Endothelial cell of umbilical vein (primary cell): ENCODE data around the gene RPS15A. TPM values are rescaled to one million over a fixed set of nuclear protein-coding genes. Genes with fewer than 3 reads are reported as not detected.

ENCODE experiments used
- BruUV-seq: library from RNA; stranded (reverse); fragments of 400-500 nt; replicated peaks from 2 replicates; lab custom pipeline; 2021; lab: Mats Ljungman, UMichigan
- CTCF ChIA-PET: fragments of 300-600, 350-600 bp; sonication (Branson Sonifier 250); formaldehyde crosslinking; loops from one replicate; lab custom pipeline; 2021; ENCODE audit warnings: antibody characterized with exemption, inconsistent platforms; lab: Charles Lee
- POLR2A ChIA-PET: fragments of 300-600, 350-600 bp; sonication (Branson Sonifier 250); formaldehyde crosslinking; loops from one replicate; lab custom pipeline; 2021; ENCODE audit warnings: antibody characterized with exemption, inconsistent platforms; lab: Charles Lee
- DNase-seq: peaks from one replicate; pipeline ENCODE4 v3.0.0-alpha.2; 2011; ENCODE audit warnings: low read depth, low spot score
- FAIRE-seq: peaks from 2 replicates; lab custom pipeline; 2011; peaks lifted over from hg19 to GRCh38; lab: Jason Lieb, UNC
- H2AFZ ChIP-seq: 2 replicates; pipeline ENCODE4 v1.6.0; 2012; ENCODE audit warnings: low read depth, low read length, control low read depth, inconsistent platforms
- H3K27ac ChIP-seq: 2 replicates; pipeline ENCODE4 v1.5.1; 2011; ENCODE audit warnings: low read depth, mild to moderate bottlenecking, control low read depth, low read length, moderate library complexity; ENCODE audit not compliant: insufficient read depth
- H3K27me3 ChIP-seq, 2 experiments: 2 replicates each; pipeline versions ENCODE4 v1.6.0 to v1.6.1; 2011; ENCODE audit warnings: low read length in 2 of 2, mixed read lengths in 1 of 2; ENCODE audit not compliant: control insufficient read depth in 2 of 2, insufficient read depth in 2 of 2
- H3K36me3 ChIP-seq, 2 experiments: 2 replicates in 1 of 2; 3 replicates in 1 of 2; pipeline ENCODE4 v1.5.1; 2011; ENCODE audit warnings: low read length in 2 of 2, mild to moderate bottlenecking in 1 of 2, moderate library complexity in 1 of 2; ENCODE audit not compliant: control insufficient read depth in 2 of 2, insufficient read depth in 2 of 2; ENCODE audit errors: extremely low read depth in 1 of 2
- H3K4me1 ChIP-seq: 3 replicates; pipeline ENCODE4 v1.5.1; 2011; ENCODE audit warnings: mild to moderate bottlenecking, low read length; ENCODE audit not compliant: control insufficient read depth, insufficient read depth; ENCODE audit errors: extremely low read depth
- H3K4me2 ChIP-seq: 2 replicates; pipeline ENCODE4 v1.6.1; 2011; ENCODE audit warnings: low read length, control low read depth, mixed read lengths; ENCODE audit not compliant: insufficient read depth
- H3K4me3 ChIP-seq, 3 experiments: fragments of 200-600 bp in 1 of 3; sonication (generic), shearing (Covaris generic) in 1 of 3; replicated peaks in 1 of 3; 2 replicates each; pipeline ENCODE4 v1.5.1; 2011 to 2016; ENCODE audit warnings: control low read depth in 3 of 3, low read length in 3 of 3, mild to moderate bottlenecking in 2 of 3, inconsistent platforms in 1 of 3, low read depth in 1 of 3, moderate library complexity in 1 of 3; ENCODE audit not compliant: insufficient read depth in 1 of 3
- H3K79me2 ChIP-seq: 2 replicates; pipeline ENCODE4 v1.6.0; 2012; ENCODE audit warnings: low read length, inconsistent platforms; ENCODE audit not compliant: control insufficient read depth, insufficient read depth
- H3K9ac ChIP-seq: replicated peaks from 2 replicates; pipeline ENCODE3; 2011; ENCODE audit warnings: low read length, control low read depth; ENCODE audit not compliant: insufficient read depth; ENCODE audit errors: extremely low read depth
- H3K9me1 ChIP-seq: replicated peaks from 3 replicates; pipeline ENCODE4 v1.6.0; 2011; ENCODE audit warnings: mild to moderate bottlenecking, low read length; ENCODE audit not compliant: control insufficient read depth, insufficient read depth; ENCODE audit errors: extremely low read depth
- H3K9me3 ChIP-seq: replicated peaks from 2 replicates; pipeline ENCODE4 v1.5.1; 2012; ENCODE audit warnings: low read length, inconsistent platforms; ENCODE audit not compliant: control insufficient read depth, insufficient read depth
- H4K20me1 ChIP-seq: replicated peaks from 2 replicates; pipeline ENCODE3; 2011; ENCODE audit warnings: mild to moderate bottlenecking, low read length; ENCODE audit not compliant: control insufficient read depth, insufficient read depth; ENCODE audit errors: extremely low read depth
- EZH2 ChIP-seq: IDR thresholded peaks from 2 replicates; pipeline ENCODE4 v1.6.1; 2012; ENCODE audit warnings: borderline replicate concordance, low read depth, mild to moderate bottlenecking, moderate library complexity, low read length, inconsistent platforms; ENCODE audit not compliant: severe bottlenecking
- GATA2 ChIP-seq: IDR thresholded peaks from 2 replicates; pipeline ENCODE4 v1.7.0; 2011; ENCODE audit warnings: low read depth, mild to moderate bottlenecking, moderate library complexity, mixed read lengths, low read length; ENCODE audit not compliant: insufficient read length, insufficient read depth
- JUN ChIP-seq: IDR thresholded peaks from 2 replicates; pipeline ENCODE4 v1.6.1; 2011; ENCODE audit warnings: borderline replicate concordance, low read depth; ENCODE audit not compliant: insufficient read length, insufficient read depth
- MYC ChIP-seq: IDR thresholded peaks from one replicate; pipeline ENCODE4 v1.6.1; 2011; ENCODE audit warnings: mild to moderate bottlenecking, low read depth, low read length
- POLR2A ChIP-seq: IDR thresholded peaks from 2 replicates; pipeline ENCODE4 v1.6.1; 2012; ENCODE audit warnings: low read depth, mild to moderate bottlenecking, control low read depth, low read length
- POLR2AphosphoS5 ChIP-seq: IDR thresholded peaks from 2 replicates; pipeline ENCODE4 v1.6.1; 2012; ENCODE audit warnings: low read depth, mild to moderate bottlenecking, control low read depth, low read length, moderate library complexity; ENCODE audit not compliant: insufficient read depth
- dilution Hi-C: fragments of 300-500 bp; cut with MboI; formaldehyde crosslinking; loops from one replicate; pipeline ENCODE4 v1.15.0; 2019; ENCODE audit warnings: low sequenced_read_pairs; ENCODE audit not compliant: extremely low pct_ligation_motif_present
- intact Hi-C: fragments of 100-400 bp; cut with micrococcal nuclease; formaldehyde crosslinking; loops from one replicate; pipeline ENCODE4 v1.10.0; 2022
- polyA plus RNA-seq, 4 experiments: library from polyadenylated mRNA; depleted of rRNA in 3 of 4; stranded (reverse) in 3 of 4; unstranded in 1 of 4; fragments of >200 nt; gene quantifications; 2 replicates each; pipeline versions ENCODE4 v1.2.1 to v1.2.3, GENCODE V29; 2011 to 2012; ENCODE audit warnings: missing spikeins in 1 of 4
- total RNA-seq: library from RNA; stranded (reverse); gene quantifications from 2 replicates; pipeline ENCODE4 v1.2.3, GENCODE V29; 2021
- TF ChIP-seq, protein P1 (sequence below): IDR thresholded peaks from 2 replicates; pipeline ENCODE4 v1.6.1; 2011; ENCODE audit not compliant: insufficient read depth, insufficient read length
- TF ChIP-seq, protein P2 (sequence below), 2 donors: IDR thresholded peaks; 1 replicate in 1 of 2; 2 replicates in 1 of 2; pipeline ENCODE4 v1.5.1; 2011; ENCODE audit warnings: low read length in 2 of 2, mild to moderate bottlenecking in 2 of 2, moderate library complexity in 2 of 2, control low read depth in 1 of 2, inconsistent platforms in 1 of 2, low read depth in 1 of 2; ENCODE audit not compliant: insufficient read depth in 1 of 2; ENCODE audit errors: extremely low read depth in 1 of 2

Gene RPS15A
- total and polyA plus RNA-seq, 2 donors (not counting 3 experiments of a cell fraction or from before 2014, with no cell fraction given) = 1,299 to 4,163 TPM

DNA sequence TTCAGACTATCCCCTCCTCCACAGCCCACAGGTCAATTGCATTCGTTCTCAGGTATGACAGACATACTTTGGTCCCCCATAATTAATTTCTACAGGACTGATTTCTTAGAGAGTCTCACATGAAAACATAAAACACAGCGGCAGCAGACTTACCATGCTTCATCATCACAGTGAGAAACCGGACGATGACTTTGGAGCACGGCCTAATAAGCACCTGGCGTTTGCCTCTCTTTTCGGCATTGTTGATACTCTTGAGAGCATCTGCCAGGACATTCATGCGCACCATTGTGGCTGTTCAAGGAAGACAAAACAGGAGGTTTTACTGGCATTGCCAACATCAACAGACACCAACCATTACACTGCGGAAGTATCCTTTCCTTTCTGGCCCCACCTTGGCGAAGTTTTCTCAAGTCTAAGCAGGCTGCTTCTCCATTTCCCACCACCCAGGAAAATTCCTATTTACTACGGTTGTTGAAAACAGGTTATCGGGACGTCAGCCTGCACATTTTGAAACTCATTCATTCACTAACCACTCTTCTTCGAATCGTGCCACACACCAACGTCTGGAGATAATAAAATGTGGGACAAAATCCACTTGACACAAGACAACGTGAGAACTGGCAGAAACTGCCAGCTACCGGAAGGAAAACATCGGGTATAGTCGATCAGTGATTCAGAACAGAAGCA lies 1.2 kb downstream of the RPS15A start:
- peak overlapping the region; percentile 92 for H3K9ac ChIP-seq
- TF ChIP-seq, protein P1, sequence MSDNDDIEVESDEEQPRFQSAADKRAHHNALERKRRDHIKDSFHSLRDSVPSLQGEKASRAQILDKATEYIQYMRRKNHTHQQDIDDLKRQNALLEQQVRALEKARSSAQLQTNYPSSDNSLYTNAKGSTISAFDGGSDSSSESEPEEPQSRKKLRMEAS = no peak
- TF ChIP-seq MYC = no peak
- TF ChIP-seq, protein P2, sequence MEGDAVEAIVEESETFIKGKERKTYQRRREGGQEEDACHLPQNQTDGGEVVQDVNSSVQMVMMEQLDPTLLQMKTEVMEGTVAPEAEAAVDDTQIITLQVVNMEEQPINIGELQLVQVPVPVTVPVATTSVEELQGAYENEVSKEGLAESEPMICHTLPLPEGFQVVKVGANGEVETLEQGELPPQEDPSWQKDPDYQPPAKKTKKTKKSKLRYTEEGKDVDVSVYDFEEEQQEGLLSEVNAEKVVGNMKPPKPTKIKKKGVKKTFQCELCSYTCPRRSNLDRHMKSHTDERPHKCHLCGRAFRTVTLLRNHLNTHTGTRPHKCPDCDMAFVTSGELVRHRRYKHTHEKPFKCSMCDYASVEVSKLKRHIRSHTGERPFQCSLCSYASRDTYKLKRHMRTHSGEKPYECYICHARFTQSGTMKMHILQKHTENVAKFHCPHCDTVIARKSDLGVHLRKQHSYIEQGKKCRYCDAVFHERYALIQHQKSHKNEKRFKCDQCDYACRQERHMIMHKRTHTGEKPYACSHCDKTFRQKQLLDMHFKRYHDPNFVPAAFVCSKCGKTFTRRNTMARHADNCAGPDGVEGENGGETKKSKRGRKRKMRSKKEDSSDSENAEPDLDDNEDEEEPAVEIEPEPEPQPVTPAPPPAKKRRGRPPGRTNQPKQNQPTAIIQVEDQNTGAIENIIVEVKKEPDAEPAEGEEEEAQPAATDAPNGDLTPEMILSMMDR (IDR thresholded peaks at IDR 0.05; ENCODE audit: extremely low read depth in 1 of 2, insufficient read depth in 1 of 2, low read depth in 1 of 2, low read length in 2 of 2) = no peak
- no peak for TF ChIP-seq GATA2
- no peak for TF ChIP-seq EZH2
- no peak for TF ChIP-seq POLR2A
- no peak for TF ChIP-seq JUN
- no peak for TF ChIP-seq POLR2AphosphoS5
- H3K79me2 ChIP-seq = peaks cover 65% of the 10 kb centered on the region
- intact Hi-C loops = no loop called here
- H2AFZ ChIP-seq = no peak overlapping the region
- H3K27me3 ChIP-seq = no peaks in the 10 kb centered on the region
- BruUV-seq = TSS peak; percentile 46
- DNase-seq (peak; percentile 51), FAIRE-seq (peak; percentile 77)
- dilution Hi-C loops = loop anchor here (25.0 kb wide), 1 partner anchor 323 kb away; the partner anchor contains the start of gene ITPRIPL2
- peak overlapping the region; percentile 78 to 97 (median 86) for H3K4me3 ChIP-seq
- H3K9me3 ChIP-seq = no peaks in the 10 kb centered on the region
- ChIA-PET CTCF (interaction anchor here (1.0 to 7.2 kb wide), 2 partner anchors 13 to 15 kb away, joined by 3 to 80 read pairs; partner anchors contain the start of gene ARL6IP1), POLR2A (interaction anchor here (2.6 to 6.3 kb wide), 2 partner anchors 11 to 15 kb away, joined by 10 to 81 read pairs; partner anchors contain the start of gene ARL6IP1)
- H3K36me3 ChIP-seq = peaks cover 24 to 36% of the 10 kb centered on the region in 2 experiments
- H3K4me1 ChIP-seq = peaks cover 43% of the 10 kb centered on the region
- H3K9me1 ChIP-seq = no peaks in the 10 kb centered on the region
- H3K4me2 ChIP-seq = peak overlapping the region; percentile 86
- peaks cover 9% of the 10 kb centered on the region for H4K20me1 ChIP-seq
- peak overlapping the region; percentile 72 for H3K27ac ChIP-seq
